Ectodermal cell (in vitro differentiated cells): ENCODE results near the gene MRPL40.

Source experiments
- H3K27ac ChIP-seq: 2 replicates; pipeline ENCODE4 v1.7.0; 2013; ENCODE audit warnings: mild to moderate bottlenecking, low read depth, low read length; ENCODE audit not compliant: insufficient read depth, poor library complexity, severe bottlenecking
- H3K27me3 ChIP-seq: 2 replicates; pipeline ENCODE4 v1.7.0; 2013; ENCODE audit warnings: mild to moderate bottlenecking, low read length; ENCODE audit not compliant: insufficient read depth, control insufficient read depth, poor library complexity, severe bottlenecking
- H3K36me3 ChIP-seq: one replicate; pipeline ENCODE4 v1.7.0; 2013; ENCODE audit warnings: low read length; ENCODE audit not compliant: control insufficient read depth, insufficient read depth
- H3K4me1 ChIP-seq: one replicate; pipeline ENCODE4 v1.7.0; 2013; ENCODE audit warnings: low read length; ENCODE audit not compliant: control insufficient read depth, insufficient read depth
- H3K4me3 ChIP-seq: 2 replicates; pipeline ENCODE4 v1.7.0; 2013; ENCODE audit warnings: low read depth, low read length, control low read depth; ENCODE audit not compliant: insufficient read depth
- H3K9me3 ChIP-seq: 2 replicates; pipeline ENCODE4 v1.7.0; 2013; ENCODE audit warnings: mild to moderate bottlenecking, low read length, moderate library complexity; ENCODE audit not compliant: control insufficient read depth
- WGBS, 2 experiments: methylation state at CpG; one replicate each; pipeline ENCODE4 v1.1.7; 2013; ENCODE audit warnings: missing lambda C conversion rate in 2 of 2; 5-methylcytosine and 5-hydroxymethylcytosine counted together

Gene MRPL40

DNA sequence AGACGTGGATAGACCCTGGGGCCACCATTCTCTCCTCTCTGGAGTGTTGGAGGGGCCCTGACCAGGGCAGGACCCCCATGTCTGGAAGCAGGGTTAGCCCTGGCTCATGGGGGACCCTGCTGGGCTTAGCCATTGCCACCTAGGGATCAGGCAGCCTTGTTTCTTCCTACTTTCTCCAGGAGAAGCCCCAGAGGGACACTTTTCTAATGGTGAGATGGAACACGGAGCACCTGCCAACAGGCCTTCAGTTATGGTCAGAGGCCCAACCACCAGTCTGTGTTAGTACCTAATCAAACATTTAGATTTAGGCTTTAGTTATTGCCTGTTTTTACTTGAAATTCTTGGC is 17.1 kb downstream of the MRPL40 start:
- no peak overlapping the region for H3K27ac ChIP-seq
- no peak overlapping the region for H3K4me3 ChIP-seq
- H3K36me3 ChIP-seq = peaks cover 9% of the 10 kb centered on the region
- no peaks in the 10 kb centered on the region for H3K4me1 ChIP-seq
- no peaks in the 10 kb centered on the region for H3K27me3 ChIP-seq
- H3K9me3 ChIP-seq = no peaks in the 10 kb centered on the region
- 90 to 95% methylated on average over 2 of the region's 2 CpGs for WGBS, 2 experiments

DNA sequence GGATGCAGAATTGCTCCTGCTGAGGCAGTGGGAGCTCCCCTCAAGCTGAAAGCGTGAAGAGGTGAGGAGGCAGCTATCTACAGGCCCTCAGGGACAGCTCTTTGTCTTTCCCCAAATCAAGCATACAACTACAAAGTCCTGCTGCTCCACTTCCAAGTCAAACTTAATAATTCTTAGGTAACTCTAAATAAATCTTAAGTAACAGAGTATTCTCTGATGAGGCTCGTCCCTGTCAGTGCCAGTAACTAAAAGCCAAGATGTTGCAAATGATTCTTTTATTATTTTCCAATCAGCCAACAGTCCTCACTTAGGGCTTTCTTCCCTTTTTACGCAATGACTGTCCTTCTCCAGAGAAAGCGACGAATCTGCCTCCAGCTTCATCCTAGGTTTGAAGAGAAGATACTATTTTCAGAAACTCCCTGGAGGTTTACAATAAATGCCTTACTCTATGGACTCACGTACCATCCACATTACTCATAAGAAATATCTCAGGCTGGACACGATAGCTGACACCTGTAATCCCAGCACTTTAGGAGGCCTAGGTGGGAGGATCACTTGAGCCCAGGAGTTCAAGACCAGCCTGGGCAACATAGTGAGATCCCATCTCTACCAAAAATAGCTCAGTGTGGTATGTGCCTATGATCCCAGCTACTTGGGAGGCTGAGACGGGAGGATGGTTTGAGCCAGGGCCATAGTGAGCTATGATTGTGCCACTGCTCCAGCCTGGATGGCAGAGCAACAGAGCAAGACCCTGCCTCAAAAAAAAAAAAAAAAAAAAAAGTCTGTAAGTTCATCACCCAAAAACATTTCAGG is 18.2 kb downstream of the MRPL40 start:
- WGBS, 2 experiments = 84 to 89% methylated on average over 8 of the region's 8 CpGs
- Histone ChIP-seq H3K9me3 (no peaks in the 10 kb centered on the region), H3K36me3 (peaks cover 21% of the 10 kb centered on the region), H3K4me1 (no peaks in the 10 kb centered on the region), H3K27ac (no peak overlapping the region), H3K4me3 (no peak overlapping the region), H3K27me3 (no peaks in the 10 kb centered on the region)

DNA sequence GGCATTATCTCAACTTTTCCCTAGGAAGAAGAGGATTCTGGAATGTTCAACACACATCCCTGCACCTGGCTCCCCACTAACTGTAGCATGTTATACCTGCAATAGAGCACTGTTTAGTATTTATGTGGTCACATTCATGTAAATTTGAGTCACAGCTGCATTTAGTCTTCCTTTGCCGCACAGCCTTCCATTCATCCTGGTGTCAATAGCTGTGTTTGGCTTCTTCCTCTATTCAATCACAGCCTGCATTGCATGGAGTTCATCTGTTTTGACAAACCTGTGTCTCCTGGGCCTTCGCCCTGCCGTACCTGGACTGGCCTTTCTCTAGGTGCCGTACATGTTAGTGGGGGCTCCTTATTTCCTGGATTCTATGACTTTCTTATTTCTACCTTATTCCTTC is 19.2 kb downstream of the MRPL40 start:
- H3K4me3 ChIP-seq = no peak overlapping the region
- WGBS, 2 experiments = 95 to 97% methylated on average over 4 of the region's 4 CpGs
- H3K27me3 ChIP-seq = no peaks in the 10 kb centered on the region
- no peaks in the 10 kb centered on the region for H3K4me1 ChIP-seq
- H3K9me3 ChIP-seq = no peaks in the 10 kb centered on the region
- peaks cover 25% of the 10 kb centered on the region for H3K36me3 ChIP-seq
- no peak overlapping the region for H3K27ac ChIP-seq

DNA sequence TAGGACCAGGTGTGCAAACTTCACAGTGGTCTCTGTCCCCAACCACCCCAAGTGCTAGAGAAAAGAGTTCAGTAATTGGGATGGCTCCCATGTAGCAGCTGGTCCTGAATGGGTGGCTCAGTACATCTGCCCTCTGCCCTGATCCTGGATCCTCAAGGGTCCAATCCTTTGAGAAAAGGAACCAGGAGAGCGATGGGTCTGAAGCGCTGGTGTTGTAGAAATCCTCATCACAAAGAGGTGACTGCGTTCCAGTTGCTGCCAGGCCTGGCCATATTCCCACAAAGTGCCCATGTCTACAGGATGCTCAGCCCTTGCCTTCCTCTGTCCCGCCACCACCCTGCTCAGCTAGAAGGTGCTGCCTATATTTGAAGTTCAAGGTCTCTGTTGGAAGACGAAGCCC is 21.4 kb downstream of the MRPL40 start:
- H3K36me3 ChIP-seq = peaks cover 25% of the 10 kb centered on the region
- no peaks in the 10 kb centered on the region for H3K9me3 ChIP-seq
- 98 to 99% methylated on average over 5 of the region's 5 CpGs for WGBS, 2 experiments
- H3K27me3 ChIP-seq = no peaks in the 10 kb centered on the region
- H3K27ac ChIP-seq = no peak overlapping the region
- H3K4me3 ChIP-seq = no peak overlapping the region
- H3K4me1 ChIP-seq = no peaks in the 10 kb centered on the region

DNA sequence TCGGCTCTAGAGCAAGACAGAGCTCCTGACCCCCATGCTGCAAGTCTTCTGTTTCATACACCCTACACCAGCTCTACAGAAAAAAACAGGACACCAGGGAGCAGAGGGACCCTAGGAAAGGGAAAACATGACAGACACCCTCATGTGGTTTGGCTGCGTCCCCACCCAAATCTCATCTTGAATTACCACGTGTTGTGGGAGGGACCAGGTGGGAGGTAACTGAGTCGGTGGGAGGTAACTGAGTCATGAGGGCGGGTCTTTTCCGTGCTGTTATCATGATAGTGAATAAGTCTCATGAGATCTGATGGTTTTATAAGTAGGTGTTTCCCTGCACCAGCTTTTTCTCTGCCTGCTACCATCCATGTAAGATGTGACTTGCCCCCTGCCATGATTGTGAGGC is 21.8 kb downstream of the MRPL40 start:
- Histone ChIP-seq H3K9me3 (no peaks in the 10 kb centered on the region), H3K4me1 (no peaks in the 10 kb centered on the region), H3K27ac (no peak overlapping the region), H3K36me3 (peaks cover 25% of the 10 kb centered on the region), H3K4me3 (no peak overlapping the region), H3K27me3 (no peaks in the 10 kb centered on the region)
- WGBS, 2 experiments = 90 to 92% methylated on average over 6 of the region's 6 CpGs

DNA sequence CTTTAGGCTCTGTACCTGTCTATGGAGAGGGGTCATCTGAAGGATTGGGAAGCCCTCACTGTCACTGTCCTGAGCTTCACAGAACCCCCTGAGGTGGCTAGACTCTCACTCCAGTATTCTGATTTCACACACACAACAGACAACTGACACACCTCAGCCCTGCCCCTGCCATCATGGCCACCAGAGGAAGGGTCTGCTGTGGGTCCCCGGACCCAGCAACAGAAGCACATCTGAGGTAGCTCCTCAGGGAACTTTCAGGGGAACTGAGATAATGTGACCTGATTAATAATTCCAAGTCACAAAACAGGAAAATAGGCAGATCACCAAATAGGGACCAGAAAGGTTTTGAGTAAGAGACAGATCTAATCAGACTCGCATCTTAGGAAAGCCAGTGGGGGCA is 22.7 kb downstream of the MRPL40 start:
- H3K27me3 ChIP-seq = no peaks in the 10 kb centered on the region
- H3K4me1 ChIP-seq = no peaks in the 10 kb centered on the region
- no peak overlapping the region for H3K27ac ChIP-seq
- H3K9me3 ChIP-seq = no peaks in the 10 kb centered on the region
- WGBS, 2 experiments = 93 to 96% methylated on average over 2 of the region's 2 CpGs
- peaks cover 25% of the 10 kb centered on the region for H3K36me3 ChIP-seq
- no peak overlapping the region for H3K4me3 ChIP-seq

DNA sequence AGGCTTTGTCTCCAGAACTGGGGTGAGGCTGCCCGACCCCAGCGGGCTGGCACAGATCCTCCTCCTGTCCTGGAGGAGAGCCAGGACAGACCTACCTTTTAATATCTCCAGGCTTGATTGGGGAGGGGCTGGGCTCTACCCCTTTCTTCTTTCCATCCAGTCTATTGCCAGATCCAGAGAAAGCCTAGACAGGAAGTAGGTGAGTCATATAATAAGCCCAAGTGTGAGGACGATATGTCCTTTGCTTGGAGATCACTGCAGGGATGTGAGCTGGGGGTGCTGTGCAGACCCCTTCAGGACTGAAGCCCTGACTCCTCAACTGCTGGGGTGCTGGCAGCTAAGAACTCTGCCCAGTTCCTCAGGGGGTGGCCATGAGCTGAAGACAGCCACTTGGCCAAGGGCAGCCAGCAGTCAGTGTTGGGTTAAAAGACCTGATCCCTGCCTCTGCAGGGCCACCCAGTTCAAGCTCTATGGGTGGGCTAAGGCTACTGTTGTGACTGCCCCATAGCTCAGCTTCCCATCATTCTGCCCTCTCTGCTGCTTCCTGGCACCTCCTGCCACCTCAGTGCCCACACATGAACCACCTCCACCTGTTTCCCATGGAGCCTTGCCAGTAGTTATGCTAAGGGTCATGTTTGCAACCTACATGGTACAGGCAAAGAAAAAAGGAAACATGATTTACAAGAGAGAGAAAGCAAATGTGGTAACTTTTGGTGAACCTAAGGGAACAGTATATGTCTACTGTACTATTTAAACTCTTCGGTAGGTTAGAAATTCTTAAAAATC is 23.4 kb downstream of the MRPL40 start:
- H3K27ac ChIP-seq = no peak overlapping the region
- peaks cover 25% of the 10 kb centered on the region for H3K36me3 ChIP-seq
- no peaks in the 10 kb centered on the region for H3K27me3 ChIP-seq
- no peak overlapping the region for H3K4me3 ChIP-seq
- H3K9me3 ChIP-seq = no peaks in the 10 kb centered on the region
- WGBS, 2 experiments = 93% methylated on average over 4 of the region's 4 CpGs
- H3K4me1 ChIP-seq = no peaks in the 10 kb centered on the region

DNA sequence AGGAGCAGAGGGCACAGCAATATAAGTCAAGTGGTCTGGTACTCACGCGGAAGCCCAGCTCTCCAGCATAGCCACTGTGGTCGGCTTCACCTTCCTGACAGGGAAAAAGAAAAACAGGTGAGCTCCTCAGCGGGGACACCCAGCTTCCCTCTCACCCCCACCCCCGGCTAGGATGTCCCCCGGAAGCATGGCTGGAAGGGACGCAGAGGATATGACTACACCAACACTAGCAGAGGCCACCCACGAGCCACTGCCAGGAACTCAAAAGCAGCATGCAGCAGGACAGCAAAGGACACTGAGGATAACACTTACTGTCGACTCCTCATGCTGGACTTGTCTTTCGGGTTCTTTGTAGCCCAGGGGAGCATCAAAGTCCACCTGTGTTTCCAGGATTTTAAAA is 24.2 kb downstream of the MRPL40 start:
- Histone ChIP-seq H3K36me3 (peaks cover 21% of the 10 kb centered on the region), H3K27me3 (no peaks in the 10 kb centered on the region), H3K4me3 (no peak overlapping the region), H3K9me3 (no peaks in the 10 kb centered on the region), H3K4me1 (no peaks in the 10 kb centered on the region), H3K27ac (no peak overlapping the region)
- WGBS, 2 experiments = 93 to 95% methylated on average over 10 of the region's 10 CpGs

DNA sequence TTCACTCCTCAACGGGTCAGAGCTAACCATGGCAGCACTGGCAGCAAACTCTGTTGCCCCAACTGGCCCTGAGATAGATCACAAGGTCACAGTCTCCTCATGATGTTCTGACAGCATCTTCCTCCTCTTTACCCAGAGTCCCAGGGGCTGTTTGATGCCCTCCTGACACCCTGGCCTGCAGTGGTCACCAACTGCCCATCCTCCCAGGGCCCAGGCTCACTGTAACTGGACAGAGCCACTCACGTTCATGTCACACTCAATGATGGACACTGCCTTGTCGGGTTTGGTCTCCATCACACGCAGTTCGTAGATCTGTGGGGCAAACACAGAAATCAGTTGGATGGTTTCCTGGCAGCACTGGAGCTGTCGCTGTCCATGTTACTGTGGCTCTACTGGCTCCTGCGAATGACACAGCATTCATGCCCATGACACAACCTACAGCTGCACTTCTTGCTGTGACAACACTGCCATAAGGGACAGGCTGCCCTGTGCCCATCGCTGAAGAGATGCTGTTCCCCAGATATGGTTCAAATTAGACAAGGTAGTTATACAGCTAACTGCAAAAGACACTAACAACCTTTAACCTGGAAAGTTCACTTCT is 25.6 kb downstream of the MRPL40 start:
- H3K27ac ChIP-seq = no peak overlapping the region
- no peak overlapping the region for H3K4me3 ChIP-seq
- WGBS, 2 experiments = 96% methylated on average over 8 of the region's 8 CpGs
- no peaks in the 10 kb centered on the region for H3K9me3 ChIP-seq
- H3K36me3 ChIP-seq = peaks cover 19% of the 10 kb centered on the region
- no peaks in the 10 kb centered on the region for H3K27me3 ChIP-seq
- H3K4me1 ChIP-seq = no peaks in the 10 kb centered on the region

DNA sequence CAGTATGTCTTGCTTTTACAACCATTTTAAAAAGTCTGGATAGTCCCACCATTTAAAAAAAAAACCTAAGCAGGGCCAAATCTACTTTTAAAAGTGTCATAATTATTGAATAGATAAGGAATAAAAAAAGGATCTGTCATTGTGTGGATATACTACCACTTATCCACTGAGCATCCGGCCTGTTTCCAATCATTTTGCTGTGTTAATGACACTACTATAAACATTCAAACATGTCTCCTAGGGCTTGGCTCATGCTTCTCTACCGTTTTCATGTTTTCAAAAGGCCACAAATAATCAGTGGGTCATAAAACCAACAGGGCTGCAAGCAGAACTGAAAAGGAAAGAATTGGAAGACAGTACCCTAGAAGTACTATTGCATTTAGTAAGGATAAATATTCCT is 27.7 kb downstream of the MRPL40 start:
- H3K4me3 ChIP-seq = no peak overlapping the region
- no peak overlapping the region for H3K27ac ChIP-seq
- no peaks in the 10 kb centered on the region for H3K4me1 ChIP-seq
- no peaks in the 10 kb centered on the region for H3K27me3 ChIP-seq
- 92% methylated on average over 2 of the region's 2 CpGs for WGBS, 2 experiments
- peaks cover 20% of the 10 kb centered on the region for H3K36me3 ChIP-seq
- no peaks in the 10 kb centered on the region for H3K9me3 ChIP-seq
